HG03342 (cell line): ENCODE measurements around the gene FNDC3B.
"Not testable (repeated sequence)": the region's sequence is repeated elsewhere in the genome, so short reads cannot be mapped to it uniquely, and the experiment has no call there.

Source experiments
- ATAC-seq: cut with Tn5 transposase; IDR thresholded peaks from one replicate; pipeline ENCODE4 v1.9.1; 2021; ENCODE audit warnings: mild to moderate bottlenecking, moderate library complexity; ENCODE audit not compliant: unreplicated experiment

FNDC3B gene

DNA sequence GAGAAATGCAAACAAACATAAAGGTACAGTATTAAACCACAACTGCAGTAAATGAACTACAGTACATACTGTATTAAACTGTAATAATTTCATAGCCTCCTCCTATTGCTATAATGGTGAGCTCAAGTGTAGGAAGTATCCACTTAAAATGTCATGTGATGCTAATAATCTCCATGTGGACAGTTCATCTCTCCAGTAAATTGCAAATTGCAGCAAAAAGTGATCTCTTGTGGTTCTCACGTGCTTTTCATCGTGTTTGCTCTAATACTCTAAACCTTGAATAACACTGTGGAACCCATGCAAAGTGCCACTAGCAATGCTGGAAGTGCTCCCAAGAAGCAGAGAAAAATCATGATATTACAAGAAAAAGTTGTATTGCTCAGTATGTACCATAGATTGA is 9.2 kb upstream of the FNDC3B start:
- no peak for ATAC-seq

GRCh38 chr3:172031996-172032395 is 7.4 kb upstream of the FNDC3B start:
- no peak for ATAC-seq

DNA sequence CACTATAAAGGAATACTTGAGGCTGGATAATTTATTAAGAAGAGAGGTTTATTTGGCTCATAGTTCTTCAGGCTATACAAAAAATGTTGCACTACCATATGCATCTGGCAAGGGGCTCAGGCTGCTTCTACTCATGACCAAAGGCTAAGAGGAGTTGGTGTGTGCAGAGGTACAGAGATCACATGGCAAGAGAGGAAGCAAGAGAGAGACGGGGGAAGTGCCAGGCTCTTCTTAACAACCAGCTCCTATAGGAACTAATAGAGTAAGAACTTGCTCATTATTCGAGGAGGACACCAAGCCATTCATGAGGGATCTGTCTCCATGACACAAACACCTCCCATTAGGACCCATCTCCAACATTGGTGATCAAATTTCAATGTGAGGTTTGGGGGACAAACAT is 6.0 kb upstream of the FNDC3B start:
- no peak for ATAC-seq

DNA sequence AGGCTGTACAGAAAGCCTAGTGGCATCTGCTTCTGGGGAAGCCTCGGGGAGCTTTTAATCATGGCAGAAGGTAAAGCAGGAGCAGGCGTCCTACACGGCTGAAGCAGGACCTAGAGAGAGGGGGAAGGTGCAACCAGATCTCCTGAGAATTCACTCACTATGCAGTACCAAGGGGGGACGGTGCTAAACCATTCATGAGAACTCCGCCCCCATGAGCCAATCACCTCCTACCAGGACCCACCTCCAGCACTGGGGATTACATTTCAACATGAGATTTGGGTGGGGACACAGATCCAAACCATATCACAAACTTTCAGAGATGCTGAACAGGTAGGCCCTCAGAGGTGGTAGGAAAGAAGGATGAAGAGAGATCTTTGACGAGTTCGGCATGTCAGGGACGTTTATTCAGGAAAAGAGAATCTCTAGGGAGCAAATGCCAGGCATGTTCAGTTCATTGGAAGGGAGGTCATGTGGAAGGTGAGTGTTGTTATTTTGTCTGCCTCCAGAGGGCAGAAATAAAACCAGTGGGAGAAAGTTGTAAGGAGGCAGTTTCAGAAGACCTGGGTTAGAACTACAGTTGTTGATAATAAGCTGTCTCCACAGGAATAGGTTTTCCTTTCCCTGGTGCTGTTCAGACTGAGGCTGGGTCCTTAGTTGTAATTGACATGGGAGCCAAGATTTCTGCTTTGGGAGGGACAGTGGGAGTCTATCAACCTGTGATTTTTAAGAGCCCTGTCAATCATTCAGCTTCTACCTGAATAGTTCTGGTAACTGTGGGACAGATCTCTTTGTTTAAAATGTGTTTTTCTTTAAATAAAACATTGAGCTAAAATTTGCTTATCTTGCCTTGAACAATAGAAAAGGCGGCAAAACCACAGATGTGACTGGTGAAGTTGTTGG is 4.3 kb upstream of the FNDC3B start:
- no peak for ATAC-seq

GRCh38 chr3:172036541-172037215 is 2.7 kb upstream of the FNDC3B start:
- ATAC-seq = no peak

GRCh38 chr3:172038798-172039435 is 461 bp upstream of the FNDC3B start:
- ATAC-seq = no peak

GRCh38 chr3:172040078-172040980 is 951 bp downstream of the FNDC3B start:
- ATAC-seq = peak; percentile 27

DNA sequence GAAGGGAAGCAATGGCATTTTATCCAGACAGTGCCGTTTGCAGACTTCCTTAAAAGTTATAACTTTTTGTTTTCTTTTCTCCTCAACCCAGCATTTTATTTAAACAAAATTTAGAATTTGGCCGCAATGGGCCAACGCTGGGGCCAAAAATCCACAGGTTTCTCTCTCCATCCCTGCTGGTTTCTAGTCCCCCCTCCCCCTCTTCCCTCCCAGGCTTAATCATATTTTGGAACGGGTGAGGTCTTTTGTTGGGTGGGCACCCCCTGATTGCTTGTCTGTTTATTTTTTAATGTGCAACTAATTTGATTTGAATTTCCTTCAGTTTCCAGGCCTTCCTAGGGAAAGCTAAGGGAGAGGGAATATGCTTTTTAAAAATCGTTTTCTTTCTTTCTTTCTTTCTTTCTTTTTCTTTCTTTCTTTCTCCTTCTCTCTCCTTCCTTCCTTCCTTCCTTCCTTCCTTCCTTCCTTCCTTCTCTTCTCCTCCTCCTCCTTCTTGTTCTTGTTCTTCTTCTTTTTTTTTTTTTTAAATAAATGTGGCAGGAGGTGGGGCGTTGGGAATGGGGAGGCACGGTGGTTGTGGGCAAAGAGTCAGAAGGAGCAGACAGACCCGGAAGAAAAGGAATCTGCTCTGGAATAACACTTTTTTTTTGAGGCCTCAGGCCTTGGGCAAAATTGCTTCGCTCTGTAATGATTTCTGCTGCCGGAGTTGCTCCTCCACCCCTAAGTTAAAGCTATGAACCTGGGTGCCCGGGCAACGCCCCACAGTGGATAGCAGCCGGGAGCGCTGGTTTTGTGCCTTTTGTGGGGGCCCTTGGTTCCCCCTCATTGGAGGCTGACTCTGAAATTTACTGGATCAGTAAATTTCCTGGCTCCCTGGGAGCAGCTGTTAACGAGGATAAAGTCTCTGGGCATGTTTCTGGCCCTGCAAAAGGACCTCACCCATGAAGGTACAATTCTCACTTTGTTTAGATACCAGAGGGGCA is 1.9 kb downstream of the FNDC3B start:
- no peak for ATAC-seq

DNA sequence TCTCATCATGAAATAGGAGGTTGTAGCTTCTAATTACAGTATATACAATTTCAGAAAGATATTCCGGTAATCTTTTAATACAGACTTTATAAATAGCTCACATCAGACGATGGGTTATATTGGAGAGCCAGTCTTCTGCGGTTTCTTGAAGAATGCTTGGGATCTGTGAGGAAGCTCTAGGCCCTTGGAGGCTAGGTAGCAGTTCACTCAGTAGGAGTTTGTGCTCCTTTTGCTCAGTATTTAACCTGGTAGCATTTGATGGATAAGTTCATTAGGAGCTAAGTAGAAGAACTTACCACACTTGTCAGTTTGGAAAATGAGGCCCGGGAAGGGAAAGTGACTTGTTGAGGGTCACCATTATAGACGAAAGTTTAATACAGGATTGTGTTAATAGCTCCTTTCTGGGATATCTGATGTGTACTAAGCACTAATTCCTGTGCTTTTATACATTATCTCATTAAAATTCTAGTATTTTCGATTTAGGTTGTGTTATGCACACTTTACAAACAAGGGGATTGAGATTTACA is 2.8 kb downstream of the FNDC3B start:
- ATAC-seq = no peak

GRCh38 chr3:172042663-172043179 is 3.3 kb downstream of the FNDC3B start:
- ATAC-seq = not testable (repeated sequence)

- ATAC-seq = no peak
Observed at GRCh38 chr3:172043233-172043632, 3.9 kb downstream of the FNDC3B start.

GRCh38 chr3:172043766-172044165 is 4.4 kb downstream of the FNDC3B start:
- no peak for ATAC-seq

DNA sequence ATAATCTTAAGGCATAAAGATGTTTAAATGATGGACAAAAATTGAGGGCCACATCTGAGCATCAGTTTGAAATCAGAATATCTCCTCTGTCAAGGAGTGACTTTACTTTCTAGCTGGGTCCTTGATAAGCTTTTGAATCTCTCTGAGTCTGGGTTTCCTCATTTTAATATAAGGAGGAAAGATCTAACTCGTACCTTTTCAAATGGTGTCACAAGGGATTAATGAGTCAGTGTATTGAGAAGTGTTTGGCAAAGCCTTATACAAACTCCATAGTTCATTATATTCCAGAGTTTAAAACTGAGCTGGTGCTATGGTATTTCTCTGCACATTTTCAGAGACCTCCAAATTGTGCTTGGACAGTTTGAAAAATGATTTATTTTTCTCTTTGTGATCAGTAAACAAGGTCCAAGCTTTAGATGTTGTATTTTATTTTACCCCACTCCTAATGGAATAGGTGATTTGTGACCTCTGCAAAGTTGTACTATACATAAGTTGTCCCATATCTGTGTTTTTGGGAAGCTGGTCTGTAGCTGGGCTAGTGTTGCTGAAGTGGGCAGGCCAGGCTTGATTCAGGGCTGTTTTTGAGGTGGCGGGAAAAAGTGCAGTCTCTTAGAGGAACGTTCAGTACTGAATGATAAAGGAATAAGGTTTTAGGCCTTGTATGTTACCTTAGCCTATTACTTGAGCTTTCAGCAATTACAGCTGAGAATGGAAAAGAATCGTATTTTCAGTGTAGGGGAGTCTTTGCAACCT is 5.6 kb downstream of the FNDC3B start:
- ATAC-seq = no peak

DNA sequence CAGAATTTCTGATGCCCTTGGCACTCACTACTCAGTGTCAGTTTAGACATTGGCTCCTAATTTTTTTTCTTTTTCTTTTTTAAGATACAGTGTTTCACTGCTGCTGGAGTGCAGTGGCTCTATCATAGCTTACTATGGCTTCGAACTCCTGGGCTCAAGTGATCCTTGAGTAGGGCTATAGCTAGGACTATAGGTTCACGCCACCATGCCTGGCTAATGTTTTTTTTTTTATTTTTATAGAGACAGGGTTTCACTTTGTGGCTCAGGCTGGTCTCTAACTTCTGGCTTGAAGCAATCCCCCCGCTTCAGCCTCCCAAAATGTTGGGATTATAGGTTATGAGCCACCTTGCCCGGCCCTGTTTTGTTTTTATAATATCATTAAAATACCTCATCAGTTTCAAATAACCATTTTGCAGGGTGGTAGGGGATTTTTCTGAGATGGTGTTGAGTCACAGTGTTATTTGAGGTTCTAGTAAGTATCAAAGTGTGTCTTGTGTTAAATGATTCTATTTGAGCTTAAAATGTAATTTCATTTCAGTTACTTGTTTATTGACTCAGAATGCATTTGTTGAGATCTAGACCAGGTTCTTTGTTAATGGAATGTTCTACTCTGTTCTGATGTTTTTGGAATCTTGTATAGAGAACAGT is 7.0 kb downstream of the FNDC3B start:
- no peak for ATAC-seq

DNA sequence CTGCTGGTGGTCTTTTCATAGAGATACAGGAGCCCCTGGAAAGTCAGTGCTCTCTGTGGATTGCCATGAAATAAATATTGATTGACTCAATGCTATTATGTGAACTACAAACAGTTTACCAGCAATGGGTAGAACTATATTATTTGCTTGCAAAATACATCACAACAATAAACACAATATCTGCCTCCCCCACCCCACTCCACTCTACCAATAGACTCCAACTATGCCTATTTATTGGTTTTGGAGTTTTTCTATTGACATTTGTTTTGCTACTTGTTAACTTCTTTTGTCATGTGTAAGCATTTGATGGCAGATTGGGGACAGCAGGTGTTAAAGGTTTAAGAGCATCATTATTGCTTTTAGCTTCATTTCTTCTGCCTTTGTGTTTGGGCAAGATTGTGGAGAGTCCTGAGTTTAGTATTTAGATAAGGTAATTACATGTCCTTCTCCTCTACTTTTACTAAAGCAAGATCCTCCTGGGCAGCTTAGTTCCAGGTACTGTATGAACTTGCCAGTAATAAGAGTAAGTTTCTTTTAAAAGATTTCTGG is 8.3 kb downstream of the FNDC3B start:
- no peak for ATAC-seq

- ATAC-seq = no peak
Observed at GRCh38 chr3:172048599-172048998, 9.2 kb downstream of the FNDC3B start.

DNA sequence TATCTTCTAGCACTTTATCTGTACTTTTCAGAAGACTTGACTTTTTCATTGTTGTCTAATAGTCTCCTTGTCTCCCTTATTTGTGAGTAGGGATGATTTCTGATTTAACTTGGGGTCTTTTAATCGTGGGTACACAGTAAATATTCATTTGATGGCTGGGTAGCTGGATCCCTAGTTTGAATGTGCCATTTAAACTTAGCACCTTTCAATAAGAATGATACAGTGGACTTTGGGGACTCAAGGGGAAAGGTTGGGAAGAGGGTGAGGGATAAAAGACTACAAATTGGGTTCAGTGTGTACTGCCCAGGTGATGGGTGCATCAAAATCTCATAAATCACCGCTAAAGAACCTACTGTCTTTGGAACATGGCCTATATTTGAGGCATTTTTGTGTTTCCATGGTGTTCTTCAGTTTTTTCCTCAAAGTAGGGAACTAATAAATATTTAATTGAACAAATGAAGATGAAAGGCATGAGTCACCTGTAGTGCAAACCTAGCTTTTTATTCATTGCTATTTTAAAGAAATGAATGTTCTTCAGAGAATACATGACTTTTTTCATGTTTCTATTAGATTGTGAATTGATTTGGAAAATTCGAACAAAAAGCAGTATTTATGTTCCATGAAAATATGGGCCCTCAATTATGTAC is 12.1 kb downstream of the FNDC3B start:
- ATAC-seq = no peak
